B cell (primary cell): ENCODE measurements around the gene POLR1D. TPM values are rescaled to one million over a fixed set of nuclear protein-coding genes. Genes with fewer than 3 reads are reported as not detected.

ENCODE experiments used
- ATAC-seq: fragments of 200-7000 bp; cut with Tn5 transposase; one replicate; pipeline ENCODE4 v1.10.0; 2021; ENCODE audit warnings: low read depth, mild to moderate bottlenecking, moderate number of reproducible peaks, moderate library complexity
- CTCF ChIA-PET: fragments of 350-600 bp; sonication (Branson Sonifier 250); formaldehyde crosslinking; loops from one replicate; lab custom pipeline; 2021; ENCODE audit warnings: antibody characterized with exemption, inconsistent platforms; lab: Charles Lee
- POLR2A ChIA-PET: fragments of 350-600 bp; sonication (Branson Sonifier 250); formaldehyde crosslinking; loops from one replicate; lab custom pipeline; 2021; ENCODE audit warnings: antibody characterized with exemption; lab: Charles Lee
- DNase-seq: peaks from one replicate; pipeline ENCODE4 v3.0.0; 2013
- H2AFZ ChIP-seq: 2 replicates; pipeline ENCODE4 v1.6.1; 2012; ENCODE audit warnings: mild to moderate bottlenecking, low read depth, low read length; ENCODE audit not compliant: insufficient read depth, poor library complexity, severe bottlenecking
- H3K27ac ChIP-seq, 2 donors: 1 replicate in 1 of 2; 2 replicates in 1 of 2; pipeline ENCODE4 v1.5.1; 2012 to 2013; ENCODE audit warnings: low read length in 2 of 2, mild to moderate bottlenecking in 2 of 2, moderate library complexity in 1 of 2
- H3K27me3 ChIP-seq, 4 experiments: fragments of 200-600 bp in 1 of 4; sonication (generic) in 1 of 4; replicated peaks in 1 of 4; 1 replicate in 2 of 4; 2 replicates in 2 of 4; pipeline versions ENCODE4 v1.6.1 to v1.7.0; 2013 to 2016; ENCODE audit warnings: low read length in 3 of 4, mild to moderate bottlenecking in 2 of 4, mixed read lengths in 1 of 4, moderate library complexity in 1 of 4; ENCODE audit not compliant: insufficient read depth in 4 of 4, control insufficient read depth in 3 of 4; ENCODE audit errors: control extremely low read depth in 1 of 4
- H3K36me3 ChIP-seq, 2 experiments: replicated peaks in 1 of 2; 1 replicate in 1 of 2; 2 replicates in 1 of 2; pipeline versions ENCODE4 v1.6.1 to v1.7.1; 2013; ENCODE audit warnings: low read length in 1 of 2; ENCODE audit not compliant: insufficient read depth in 2 of 2, control insufficient read depth in 1 of 2; ENCODE audit errors: control extremely low read depth in 1 of 2, extremely low read depth in 1 of 2
- H3K4me1 ChIP-seq, 2 donors: fragments of 200-600 bp in 1 of 2; sonication (generic) in 1 of 2; 1 replicate in 1 of 2; 2 replicates in 1 of 2; pipeline versions ENCODE4 v1.5.1 to v1.6.1; 2013 to 2017; ENCODE audit warnings: low read length in 2 of 2; ENCODE audit not compliant: control insufficient read depth in 2 of 2, insufficient read depth in 2 of 2
- H3K4me2 ChIP-seq: replicated peaks from 2 replicates; pipeline ENCODE3; 2012; ENCODE audit warnings: mild to moderate bottlenecking, low read depth, low read length; ENCODE audit not compliant: poor library complexity, severe bottlenecking
- H3K4me3 ChIP-seq, 5 experiments: fragments of 200-600 bp in 1 of 5; sonication (generic) in 1 of 5; 1 replicate in 3 of 5; 2 replicates in 2 of 5; pipeline versions ENCODE4 v1.5.1 to v1.7.0; 2011 to 2016; ENCODE audit warnings: low read length in 4 of 5, mild to moderate bottlenecking in 4 of 5, low read depth in 2 of 5, control low read depth in 1 of 5, moderate library complexity in 1 of 5; ENCODE audit not compliant: insufficient read depth in 1 of 5; ENCODE audit errors: control extremely low read depth in 1 of 5, extremely low read depth in 1 of 5
- H3K79me2 ChIP-seq: fragments of 200-600 bp; sonication (generic); one replicate; pipeline ENCODE4 v1.6.0; 2016; ENCODE audit warnings: low read length; ENCODE audit not compliant: control insufficient read depth, insufficient read depth
- H3K9ac ChIP-seq: fragments of 200-600 bp; sonication (generic); 2 replicates; pipeline ENCODE4 v1.6.1; 2017; ENCODE audit warnings: mild to moderate bottlenecking, low read length, moderate library complexity
- H3K9me3 ChIP-seq, 3 donors: one replicate each; pipeline versions ENCODE4 v1.6.1 to v1.7.1; 2013; ENCODE audit warnings: low read length in 2 of 3; ENCODE audit not compliant: control insufficient read depth in 2 of 3, insufficient read depth in 1 of 3; ENCODE audit errors: control extremely low read depth in 1 of 3
- H4K20me1 ChIP-seq: 2 replicates; pipeline ENCODE4 v1.6.0; 2012; ENCODE audit warnings: mild to moderate bottlenecking, low read length; ENCODE audit not compliant: insufficient read depth, control insufficient read depth, poor library complexity, severe bottlenecking
- H3K27ac Mint-ChIP-seq: one replicate; pipeline ENCODE4 v1.8.0; 2021; ENCODE audit warnings: mixed read lengths
- H3K27me3 Mint-ChIP-seq: one replicate; pipeline ENCODE4 v1.8.0; 2021; ENCODE audit warnings: mixed read lengths
- H3K4me1 Mint-ChIP-seq: one replicate; pipeline ENCODE4 v1.8.0; 2021; ENCODE audit warnings: mixed read lengths
- H3K4me3 Mint-ChIP-seq: one replicate; pipeline ENCODE4 v1.8.0; 2021; ENCODE audit warnings: mixed read lengths
- H3K9me3 Mint-ChIP-seq: one replicate; pipeline ENCODE4 v1.8.0; 2022; ENCODE audit warnings: mixed read lengths; ENCODE audit not compliant: insufficient read depth
- EZH2 ChIP-seq: IDR thresholded peaks from 2 replicates; pipeline ENCODE4 v1.6.1; 2012; ENCODE audit warnings: borderline replicate concordance, low read depth, mild to moderate bottlenecking, moderate library complexity, low read length; ENCODE audit not compliant: insufficient read depth, poor library complexity, severe bottlenecking
- WGBS: methylation state at CpG from one replicate; pipeline ENCODE4 v1.1.5; 2013; ENCODE audit warnings: missing lambda C conversion rate; ENCODE audit not compliant: insufficient coverage; 5-methylcytosine and 5-hydroxymethylcytosine counted together
- intact Hi-C: fragments of 100-400 bp; cut with micrococcal nuclease; formaldehyde crosslinking; loops from one replicate; pipeline ENCODE4 v1.10.0; 2022
- polyA plus RNA-seq: library from polyadenylated mRNA; depleted of rRNA; stranded (reverse); fragments of >200 nt; gene quantifications from 2 replicates; pipeline ENCODE4 v1.2.3, GENCODE V29; 2012
- total RNA-seq, 2 donors: library from RNA; stranded (reverse); fragments of 120-200 nt in 1 of 2; gene quantifications; 1 replicate in 1 of 2; 2 replicates in 1 of 2; pipeline versions ENCODE4 v1.2.3 to v1.2.4, GENCODE V29; 2013 to 2022
- TF ChIP-seq, protein P1 (sequence below): fragments of 200-600 bp; IDR thresholded peaks from one replicate; pipeline ENCODE4 v1.8.0; 2022; ENCODE audit warnings: antibody characterized with exemption, mild to moderate bottlenecking

POLR1D gene
- total and polyA plus RNA-seq, 2 donors (not counting 1 experiment from before 2014, with no cell fraction given) = 130 to 144 TPM

DNA sequence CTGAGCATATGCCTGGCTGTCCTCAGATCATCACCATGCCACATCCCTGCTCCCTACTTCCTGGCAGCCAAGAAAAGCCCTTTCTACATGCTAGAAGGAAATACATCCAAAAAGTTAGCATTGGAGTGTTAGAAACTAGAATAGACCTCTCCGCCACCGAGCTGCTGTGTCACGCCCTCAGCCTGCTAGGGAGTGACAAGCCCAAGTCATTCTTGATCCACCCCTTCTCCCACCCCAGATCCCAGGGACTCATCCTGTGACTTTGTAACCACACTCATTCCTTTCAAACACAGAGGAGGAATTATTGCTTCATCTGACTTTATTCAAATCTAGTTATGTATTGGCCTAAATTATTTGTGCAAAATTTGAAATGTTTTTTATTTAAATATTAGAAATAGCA, 45.3 kb downstream of the POLR1D start:
- no peak overlapping the region for H3K4me2 ChIP-seq
- intact Hi-C loops = no loop called here
- no peaks in the 10 kb centered on the region for H3K27me3 ChIP-seq
- H3K9me3 Mint-ChIP-seq = no peaks in the 10 kb centered on the region
- H3K27ac Mint-ChIP-seq = no peak overlapping the region
- no peaks in the 10 kb centered on the region for H3K9me3 ChIP-seq
- no peak overlapping the region for H3K9ac ChIP-seq
- H3K27ac ChIP-seq = no peak overlapping the region
- no peak overlapping the region for H3K4me3 Mint-ChIP-seq
- CTCF ChIA-PET = no interaction called here
- no peaks in the 10 kb centered on the region for H3K4me1 ChIP-seq
- ATAC-seq (no peak), DNase-seq (no peak)
- no peak overlapping the region for H3K4me3 ChIP-seq
- no peaks in the 10 kb centered on the region for H3K79me2 ChIP-seq
- no peak overlapping the region for H2AFZ ChIP-seq
- POLR2A ChIA-PET = interaction anchor here (0.6 kb wide), 1 partner anchor 418 kb away, joined by 3 read pairs; no protein-coding TSS in a partner anchor
- peaks cover 2% of the 10 kb centered on the region for H4K20me1 ChIP-seq
- no peaks in the 10 kb centered on the region for H3K4me1 Mint-ChIP-seq
- no peak for TF ChIP-seq EZH2
- TF ChIP-seq, protein P1, sequence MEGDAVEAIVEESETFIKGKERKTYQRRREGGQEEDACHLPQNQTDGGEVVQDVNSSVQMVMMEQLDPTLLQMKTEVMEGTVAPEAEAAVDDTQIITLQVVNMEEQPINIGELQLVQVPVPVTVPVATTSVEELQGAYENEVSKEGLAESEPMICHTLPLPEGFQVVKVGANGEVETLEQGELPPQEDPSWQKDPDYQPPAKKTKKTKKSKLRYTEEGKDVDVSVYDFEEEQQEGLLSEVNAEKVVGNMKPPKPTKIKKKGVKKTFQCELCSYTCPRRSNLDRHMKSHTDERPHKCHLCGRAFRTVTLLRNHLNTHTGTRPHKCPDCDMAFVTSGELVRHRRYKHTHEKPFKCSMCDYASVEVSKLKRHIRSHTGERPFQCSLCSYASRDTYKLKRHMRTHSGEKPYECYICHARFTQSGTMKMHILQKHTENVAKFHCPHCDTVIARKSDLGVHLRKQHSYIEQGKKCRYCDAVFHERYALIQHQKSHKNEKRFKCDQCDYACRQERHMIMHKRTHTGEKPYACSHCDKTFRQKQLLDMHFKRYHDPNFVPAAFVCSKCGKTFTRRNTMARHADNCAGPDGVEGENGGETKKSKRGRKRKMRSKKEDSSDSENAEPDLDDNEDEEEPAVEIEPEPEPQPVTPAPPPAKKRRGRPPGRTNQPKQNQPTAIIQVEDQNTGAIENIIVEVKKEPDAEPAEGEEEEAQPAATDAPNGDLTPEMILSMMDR = no peak
- no CpG with 5 or more reads among the region's 3 CpGs for WGBS
- H3K36me3 ChIP-seq = peaks cover 0 to 17% of the 10 kb centered on the region in 2 experiments
- no peaks in the 10 kb centered on the region for H3K27me3 Mint-ChIP-seq

DNA sequence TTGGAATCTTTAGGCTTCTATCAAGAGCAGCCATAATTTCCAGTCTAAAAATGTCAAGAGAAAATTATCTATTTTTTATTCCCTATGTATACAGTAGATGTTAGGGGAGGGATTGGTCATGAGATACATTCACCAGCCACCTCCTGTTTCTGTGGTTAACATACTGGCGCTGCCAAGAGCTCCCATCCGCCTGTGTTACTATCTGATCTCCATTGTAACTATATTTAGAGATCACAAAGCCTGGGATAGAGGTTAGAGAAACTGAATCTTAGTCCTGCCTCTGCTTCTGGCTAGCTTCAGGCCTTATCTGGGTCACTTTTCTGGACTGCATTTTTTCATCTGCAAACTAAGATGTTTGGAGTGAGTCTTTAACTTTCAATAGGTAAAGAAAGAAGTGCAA, 46.3 kb downstream of the POLR1D start:
- ChIA-PET POLR2A (no interaction called here), CTCF (interaction anchor here (1.0 kb wide), 1 partner anchor 159 kb away, joined by 4 read pairs; no protein-coding TSS in a partner anchor)

More for the DNA sequence above, 46.3 kb downstream of the POLR1D start:
- Histone ChIP-seq H3K4me3 (no peak overlapping the region), H3K36me3 (peaks cover 0 to 17% of the 10 kb centered on the region in 2 experiments), H3K9me3 (no peaks in the 10 kb centered on the region), H2AFZ (no peak overlapping the region), H3K9ac (no peak overlapping the region), H3K27ac (no peak overlapping the region), H3K79me2 (no peaks in the 10 kb centered on the region), H3K27me3 (no peaks in the 10 kb centered on the region), H4K20me1 (no peaks in the 10 kb centered on the region), H3K4me2 (no peak overlapping the region), H3K4me1 (no peaks in the 10 kb centered on the region)
- no peak for TF ChIP-seq EZH2
- TF ChIP-seq, protein P1 = no peak
- Mint-ChIP-seq H3K27me3 (no peaks in the 10 kb centered on the region), H3K4me3 (no peak overlapping the region), H3K27ac (no peak overlapping the region), H3K9me3 (no peaks in the 10 kb centered on the region), H3K4me1 (no peaks in the 10 kb centered on the region)
- DNase-seq (no peak), ATAC-seq (no peak)
- no CpG with 5 or more reads among the region's 2 CpGs for WGBS
- intact Hi-C loops = no loop called here
